GM23338 (cell line): ENCODE data around the gene LONRF3. TPM values are rescaled to one million over a fixed set of nuclear protein-coding genes. Genes with fewer than 3 reads are reported as not detected.

ENCODE experiments used
- ATAC-seq: fragments of 200-7000 bp; cut with Tn5 transposase; 3 replicates; pipeline ENCODE4 v1.9.1; 2020
- DNase-seq: peaks from one replicate; pipeline ENCODE4 v3.0.0-alpha.2; 2015; ENCODE audit warnings: low spot score
- H2AFZ ChIP-seq: fragments of 200-600 bp; sonication (generic); 2 replicates; pipeline ENCODE4 v1.8.0; 2016; ENCODE audit warnings: antibody characterized with exemption, mild to moderate bottlenecking, moderate library complexity
- H3F3A ChIP-seq: fragments of 200-600 bp; sonication (generic); replicated peaks from 2 replicates; pipeline ENCODE4 v1.8.0; 2017; ENCODE audit warnings: antibody characterized with exemption, mixed run types, low read depth
- H3K27ac ChIP-seq: fragments of 200-600 bp; sonication (generic); 2 replicates; pipeline ENCODE4 v1.6.1; 2016; ENCODE audit warnings: low read depth
- H3K27me3 ChIP-seq: fragments of 200-600 bp; sonication (generic); 2 replicates; pipeline ENCODE4 v1.8.0; 2016; ENCODE audit warnings: mild to moderate bottlenecking, mixed run types, moderate library complexity; ENCODE audit not compliant: insufficient read depth
- H3K36me3 ChIP-seq: fragments of 200-600 bp; sonication (generic); 2 replicates; pipeline ENCODE4 v1.8.0; 2016; ENCODE audit warnings: mild to moderate bottlenecking; ENCODE audit not compliant: insufficient read depth
- H3K4me1 ChIP-seq: fragments of 200-600 bp; sonication (generic); 2 replicates; pipeline ENCODE4 v1.8.0; 2016; ENCODE audit warnings: mild to moderate bottlenecking, moderate library complexity; ENCODE audit not compliant: insufficient read depth
- H3K4me2 ChIP-seq: fragments of 200-600 bp; sonication (generic); 2 replicates; pipeline ENCODE4 v1.7.1; 2017; ENCODE audit warnings: mixed run types
- H3K4me3 ChIP-seq: fragments of 200-600 bp; sonication (generic); 2 replicates; pipeline ENCODE4 v1.6.1; 2016; ENCODE audit warnings: mixed run types
- H3K79me2 ChIP-seq: fragments of 200-600 bp; sonication (generic); replicated peaks from 2 replicates; pipeline ENCODE4 v1.8.0; 2017; ENCODE audit warnings: mild to moderate bottlenecking; ENCODE audit not compliant: insufficient read depth
- H3K9me2 ChIP-seq: fragments of 200-600 bp; sonication (generic); 2 replicates; pipeline ENCODE4 v1.8.0; 2017; ENCODE audit not compliant: insufficient read depth
- H4K20me1 ChIP-seq: fragments of 200-600 bp; sonication (generic); replicated peaks from 2 replicates; pipeline ENCODE4 v1.8.0; 2017; ENCODE audit warnings: mild to moderate bottlenecking; ENCODE audit not compliant: insufficient read depth
- H3K27ac Mint-ChIP-seq: 2 replicates; pipeline ENCODE4 v1.8.0; 2020; ENCODE audit warnings: inconsistent platforms, mild to moderate bottlenecking, moderate library complexity, mixed read lengths
- H3K27me3 Mint-ChIP-seq: 3 replicates; pipeline ENCODE4 v1.8.0; 2022; ENCODE audit warnings: low read depth, mild to moderate bottlenecking, moderate library complexity, mixed read lengths, inconsistent platforms; ENCODE audit not compliant: insufficient read depth, poor library complexity
- H3K36me3 Mint-ChIP-seq: 3 replicates; pipeline ENCODE4 v1.8.0; 2021; ENCODE audit warnings: low read depth, mild to moderate bottlenecking, inconsistent platforms, moderate library complexity, mixed read lengths
- H3K4me1 Mint-ChIP-seq: 3 replicates; pipeline ENCODE4 v1.8.0; 2020; ENCODE audit warnings: mild to moderate bottlenecking, inconsistent platforms, mixed read lengths
- H3K4me3 Mint-ChIP-seq: 3 replicates; pipeline ENCODE4 v1.8.0; 2021; ENCODE audit warnings: moderate library complexity, mild to moderate bottlenecking, inconsistent platforms, mixed read lengths
- H3K9me3 Mint-ChIP-seq: 3 replicates; pipeline ENCODE4 v1.8.0; 2020; ENCODE audit warnings: moderate library complexity, mild to moderate bottlenecking, inconsistent platforms, mixed read lengths
- CTCF ChIP-seq, 2 experiments: fragments of 200-600 bp in 1 of 2; sonication (generic) in 1 of 2; conservative IDR thresholded peaks; 2 replicates each; pipeline versions ENCODE4 v1.5.1 to v1.6.1; 2016 to 2017; ENCODE audit warnings: antibody characterized with exemption in 2 of 2, low read depth in 2 of 2, mild to moderate bottlenecking in 2 of 2, moderate library complexity in 1 of 2
- ETS1 ChIP-seq: IDR thresholded peaks from 2 replicates; pipeline ENCODE4 v1.6.1; 2016; ENCODE audit warnings: antibody characterized with exemption
- EZH2 ChIP-seq: fragments of 200-600 bp; sonication (generic); IDR thresholded peaks from one replicate; pipeline ENCODE4 v1.8.0; 2017; ENCODE audit warnings: antibody characterized with exemption, mild to moderate bottlenecking, low read depth; ENCODE audit not compliant: unreplicated experiment
- NANOG ChIP-seq: IDR thresholded peaks from 2 replicates; pipeline ENCODE4 v1.6.1; 2016; ENCODE audit warnings: antibody characterized with exemption, borderline replicate concordance
- STAT1 ChIP-seq: IDR thresholded peaks from one replicate; pipeline ENCODE4 v1.6.1; 2016; ENCODE audit warnings: antibody characterized with exemption; ENCODE audit not compliant: unreplicated experiment
- ZNF331 ChIP-seq: fragments of 250-450 bp; sonication (Bioruptor Pico); IDR thresholded peaks from 2 replicates; pipeline ENCODE4 v1.5.0; 2020; ENCODE audit warnings: low read depth, mild to moderate bottlenecking, moderate library complexity
- ZNF462 ChIP-seq: fragments of 250-450 bp; sonication (Bioruptor Pico); IDR thresholded peaks from 2 replicates; pipeline ENCODE4 v1.5.0; 2020; ENCODE audit warnings: mild to moderate bottlenecking, moderate library complexity
- polyA plus RNA-seq: library from polyadenylated mRNA; unstranded; fragments of >200 nt; fragmentation: Nextera tagmentation; extraction: Ambion mirVana; gene quantifications from 2 replicates; pipeline ENCODE4 v1.2.1, GENCODE V29; 2016
- total RNA-seq: library from RNA; depleted of rRNA; stranded (reverse); fragments of >200 nt; shearing (Covaris generic); gene quantifications from 2 replicates; pipeline ENCODE4 v1.2.3, GENCODE V29; 2014

LONRF3 gene
- total and polyA plus RNA-seq, 2 experiments from 2014 or later: 0.10 TPM; not detected in 1

GRCh38 chrX:119042996-119043395 is 68.6 kb downstream of the LONRF3 start:
- TF ChIP-seq CTCF (conservative IDR thresholded peaks at IDR 0.05; ENCODE audit: low read depth in 2 of 2) (no peak), EZH2 (no peak)
- H3K79me2 ChIP-seq: no peaks in the 10 kb centered on the region
- H3K4me2 ChIP-seq: no peak overlapping the region
- H3K27me3 ChIP-seq: no peaks in the 10 kb centered on the region
- H3K4me3 ChIP-seq: no peak overlapping the region
- no peaks in the 10 kb centered on the region for H3K9me2 ChIP-seq
- H3K27ac Mint-ChIP-seq: no peak overlapping the region
- DNase-seq (no peak), ATAC-seq (no peak)
- no peaks in the 10 kb centered on the region for H3F3A ChIP-seq
- no peaks in the 10 kb centered on the region for H4K20me1 ChIP-seq
- H3K9me3 Mint-ChIP-seq: no peaks in the 10 kb centered on the region
- H3K27me3 Mint-ChIP-seq: peaks cover 2% of the 10 kb centered on the region
- H2AFZ ChIP-seq: no peak overlapping the region
- H3K4me1 Mint-ChIP-seq: peaks cover 5% of the 10 kb centered on the region; the same call in 1 of the 3 replicates
- no peak overlapping the region for H3K4me3 Mint-ChIP-seq
- H3K4me1 ChIP-seq: no peaks in the 10 kb centered on the region
- no peaks in the 10 kb centered on the region for H3K36me3 Mint-ChIP-seq
- no peak overlapping the region for H3K27ac ChIP-seq
- H3K36me3 ChIP-seq: no peaks in the 10 kb centered on the region

- H3K36me3 ChIP-seq: no peaks in the 10 kb centered on the region
- H3K9me3 Mint-ChIP-seq: no peaks in the 10 kb centered on the region
- no peak overlapping the region for H3K27ac ChIP-seq
- TF ChIP-seq STAT1 (no peak), ETS1 (no peak), ZNF462 (CRISPR knock-in tag) (no peak), NANOG (no peak), ZNF331 (CRISPR knock-in tag) (no peak), CTCF (conservative IDR thresholded peaks at IDR 0.05; ENCODE audit: low read depth in 2 of 2) (no peak)
- no peaks in the 10 kb centered on the region for H3K4me1 ChIP-seq
- ATAC-seq: no peak
- H2AFZ ChIP-seq: no peak overlapping the region
- H3K27me3 ChIP-seq: no peaks in the 10 kb centered on the region
- H3K4me2 ChIP-seq: no peak overlapping the region
- H3F3A ChIP-seq: no peaks in the 10 kb centered on the region
- no peaks in the 10 kb centered on the region for H3K4me1 Mint-ChIP-seq
- H3K4me3 ChIP-seq: no peak overlapping the region
- no peaks in the 10 kb centered on the region for H3K79me2 ChIP-seq
- no peaks in the 10 kb centered on the region for H3K36me3 Mint-ChIP-seq
- H3K4me3 Mint-ChIP-seq: no peak overlapping the region
- H3K27me3 Mint-ChIP-seq: peaks cover 4% of the 10 kb centered on the region
- H3K27ac Mint-ChIP-seq: no peak overlapping the region
- H4K20me1 ChIP-seq: no peaks in the 10 kb centered on the region
- no peak for DNase-seq
- no peaks in the 10 kb centered on the region for H3K9me2 ChIP-seq
These were observed 71.5 kb downstream of the LONRF3 start for GRCh38 chrX:119045884-119046283.
